VCaP (cell line): ENCODE results near the gene RBM11.
"Not testable (repeated sequence)": the region's sequence is repeated elsewhere in the genome, so short reads cannot be mapped to it uniquely, and the experiment has no call there.

Source experiments
- H3K27ac ChIP-seq: fragments of 450-650 bp; 2 replicates; pipeline ENCODE4 v1.5.1; 2017
- TF ChIP-seq, protein P1 (sequence below): fragments of 450-650 bp; conservative IDR thresholded peaks from 2 replicates; pipeline ENCODE4 v1.5.1; 2017; ENCODE audit warnings: mild to moderate bottlenecking, moderate library complexity

The RBM11 gene, protein sequence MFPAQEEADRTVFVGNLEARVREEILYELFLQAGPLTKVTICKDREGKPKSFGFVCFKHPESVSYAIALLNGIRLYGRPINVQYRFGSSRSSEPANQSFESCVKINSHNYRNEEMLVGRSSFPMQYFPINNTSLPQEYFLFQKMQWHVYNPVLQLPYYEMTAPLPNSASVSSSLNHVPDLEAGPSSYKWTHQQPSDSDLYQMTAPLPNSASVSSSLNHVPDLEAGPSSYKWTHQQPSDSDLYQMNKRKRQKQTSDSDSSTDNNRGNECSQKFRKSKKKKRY

DNA sequence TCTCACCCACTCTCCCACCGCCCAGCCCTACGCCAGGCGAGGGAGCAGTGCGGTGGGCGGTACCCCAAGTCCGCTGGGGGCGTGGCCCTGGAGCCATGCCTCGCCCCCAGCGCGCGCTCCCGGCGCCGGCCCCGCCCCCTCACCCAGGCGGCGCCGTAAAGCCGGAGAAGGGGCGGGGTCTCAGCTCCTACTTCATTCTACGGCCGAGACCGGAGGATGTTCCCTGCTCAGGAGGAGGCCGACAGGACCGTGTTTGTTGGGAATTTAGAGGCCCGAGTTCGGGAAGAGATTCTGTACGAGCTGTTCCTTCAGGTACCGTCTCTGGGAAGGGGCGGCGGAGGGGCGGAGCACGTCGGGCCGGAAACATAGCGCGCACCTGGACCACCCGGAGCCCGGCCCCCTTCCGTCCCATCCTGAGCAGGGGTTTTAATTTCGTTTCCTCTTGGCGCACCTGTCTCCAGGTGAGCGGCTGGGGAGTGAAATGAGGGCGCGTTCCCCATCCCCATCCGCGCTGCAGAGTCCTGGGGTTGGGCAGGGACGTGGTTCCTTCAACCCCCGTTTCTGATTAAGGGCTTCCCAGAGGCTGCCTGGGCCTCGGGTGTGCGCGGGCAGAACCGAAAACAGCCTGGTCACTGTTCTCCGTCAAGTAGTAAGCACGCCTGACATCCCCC, at the start of gene RBM11:
Gene RBM11, plus strand, starts transcription at position 187 of the 671 bp plus-strand sequence. Its CDS starts 30 bp downstream, at position 217.
- H3K27ac ChIP-seq: peak within 1 kb of the TSS; percentile 46
- TF ChIP-seq, protein P1, sequence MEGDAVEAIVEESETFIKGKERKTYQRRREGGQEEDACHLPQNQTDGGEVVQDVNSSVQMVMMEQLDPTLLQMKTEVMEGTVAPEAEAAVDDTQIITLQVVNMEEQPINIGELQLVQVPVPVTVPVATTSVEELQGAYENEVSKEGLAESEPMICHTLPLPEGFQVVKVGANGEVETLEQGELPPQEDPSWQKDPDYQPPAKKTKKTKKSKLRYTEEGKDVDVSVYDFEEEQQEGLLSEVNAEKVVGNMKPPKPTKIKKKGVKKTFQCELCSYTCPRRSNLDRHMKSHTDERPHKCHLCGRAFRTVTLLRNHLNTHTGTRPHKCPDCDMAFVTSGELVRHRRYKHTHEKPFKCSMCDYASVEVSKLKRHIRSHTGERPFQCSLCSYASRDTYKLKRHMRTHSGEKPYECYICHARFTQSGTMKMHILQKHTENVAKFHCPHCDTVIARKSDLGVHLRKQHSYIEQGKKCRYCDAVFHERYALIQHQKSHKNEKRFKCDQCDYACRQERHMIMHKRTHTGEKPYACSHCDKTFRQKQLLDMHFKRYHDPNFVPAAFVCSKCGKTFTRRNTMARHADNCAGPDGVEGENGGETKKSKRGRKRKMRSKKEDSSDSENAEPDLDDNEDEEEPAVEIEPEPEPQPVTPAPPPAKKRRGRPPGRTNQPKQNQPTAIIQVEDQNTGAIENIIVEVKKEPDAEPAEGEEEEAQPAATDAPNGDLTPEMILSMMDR: peak; percentile 19; the same call in 1 of the 2 replicates

DNA sequence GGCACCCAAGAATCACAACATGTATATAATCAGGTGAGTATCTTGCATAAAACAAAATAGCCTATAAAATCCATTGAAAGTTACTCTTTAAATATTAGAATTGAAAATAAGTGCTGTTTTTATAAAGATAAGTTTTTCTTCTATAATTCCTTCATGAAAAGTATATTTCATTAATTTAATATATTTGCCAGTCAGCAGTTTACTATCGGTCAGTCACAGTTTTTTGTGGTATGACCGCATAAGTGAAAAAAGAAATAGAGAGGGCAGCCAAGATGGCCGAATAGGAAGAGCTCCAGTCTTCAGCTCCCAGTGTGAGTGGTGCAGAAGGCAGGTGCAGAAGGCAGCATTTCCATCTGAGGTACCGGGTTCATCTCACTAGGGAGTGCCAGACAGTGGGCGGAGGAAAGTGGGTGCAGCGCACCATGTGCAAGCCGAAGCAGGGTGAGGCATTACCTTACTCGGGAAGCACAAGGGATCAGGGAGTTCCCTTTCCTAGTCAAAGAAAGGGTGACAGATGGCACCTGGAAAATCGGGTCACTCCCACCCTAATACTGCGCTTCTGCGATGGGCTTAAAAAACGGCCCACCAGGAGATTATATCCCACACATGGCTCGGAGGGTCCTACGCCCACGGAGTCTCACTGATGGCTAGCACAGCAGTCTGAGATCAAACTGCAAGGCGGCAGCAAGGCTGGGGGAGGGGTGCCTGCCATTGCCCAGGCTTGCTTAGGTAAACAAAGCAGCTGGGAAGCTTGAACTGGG, 49.3 kb upstream of the RBM11 start:
- not testable (repeated sequence) for H3K27ac ChIP-seq

DNA sequence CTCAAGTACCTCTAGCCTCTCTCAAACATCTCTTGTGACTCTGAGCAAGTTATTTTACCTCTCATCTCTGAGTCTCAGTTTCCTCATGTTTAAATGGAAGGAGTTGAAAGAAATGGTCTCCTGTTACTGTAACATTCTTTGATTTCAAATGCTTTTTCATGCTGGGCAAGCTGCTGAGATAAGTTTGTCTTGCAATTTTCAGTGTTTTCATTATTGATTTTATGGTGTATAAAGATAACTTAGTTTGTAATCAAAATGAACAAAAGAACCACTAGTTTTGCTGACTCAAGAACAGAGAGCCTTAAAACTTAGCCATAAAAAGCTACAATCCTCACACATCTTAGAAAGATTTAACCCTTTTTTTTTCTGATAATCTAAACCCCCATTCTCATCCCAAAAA, 9.7 kb upstream of the RBM11 start:
- TF ChIP-seq, protein P1: no peak
- H3K27ac ChIP-seq: no peak overlapping the region

DNA sequence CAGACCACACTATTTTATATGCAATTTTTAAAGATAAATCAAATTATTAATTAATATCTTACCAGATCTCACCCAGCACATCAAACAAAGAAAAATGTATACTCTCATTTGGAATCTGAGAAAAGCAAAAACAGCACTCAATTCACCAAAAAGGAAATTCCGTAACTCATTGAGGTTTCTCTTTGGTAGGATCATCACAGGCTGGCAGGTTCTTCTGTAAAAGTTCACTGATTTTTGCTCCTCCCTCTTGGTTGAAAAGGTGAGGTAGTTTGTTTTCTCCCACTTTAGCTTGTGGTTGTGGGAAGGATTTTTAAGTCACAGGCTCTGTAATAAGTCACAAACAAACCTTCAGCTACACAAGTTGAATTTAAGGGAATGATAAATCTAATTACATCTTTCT, 5.2 kb upstream of the RBM11 start, which contains the start of gene LIPI:
Gene LIPI, minus strand, starts transcription at position 218 of the 400 bp plus-strand sequence. Its CDS starts 110 bp downstream, at position 108.
- no peak within 1 kb of the TSS for H3K27ac ChIP-seq
- TF ChIP-seq, protein P1: no peak

DNA sequence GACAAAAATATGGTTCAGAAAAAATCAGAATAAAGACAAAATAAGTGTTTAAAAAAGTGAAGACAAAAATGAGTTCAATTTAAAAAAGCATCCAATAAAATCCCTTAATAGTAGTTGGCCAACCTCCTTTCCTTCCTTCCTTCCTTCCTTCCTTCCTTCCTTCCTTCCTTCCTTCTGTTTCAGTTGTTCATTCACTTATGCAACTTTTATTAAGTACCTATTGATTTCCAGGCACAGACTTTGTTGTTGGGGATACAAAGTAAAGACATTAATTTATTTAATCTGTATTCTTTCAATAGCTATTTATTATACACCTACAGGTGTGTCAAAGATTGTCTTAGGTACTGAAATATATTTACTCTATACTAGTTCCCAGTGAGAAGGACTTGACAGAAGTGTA, 2.8 kb upstream of the RBM11 start:
- TF ChIP-seq, protein P1: no peak
- H3K27ac ChIP-seq: no peak overlapping the region

DNA sequence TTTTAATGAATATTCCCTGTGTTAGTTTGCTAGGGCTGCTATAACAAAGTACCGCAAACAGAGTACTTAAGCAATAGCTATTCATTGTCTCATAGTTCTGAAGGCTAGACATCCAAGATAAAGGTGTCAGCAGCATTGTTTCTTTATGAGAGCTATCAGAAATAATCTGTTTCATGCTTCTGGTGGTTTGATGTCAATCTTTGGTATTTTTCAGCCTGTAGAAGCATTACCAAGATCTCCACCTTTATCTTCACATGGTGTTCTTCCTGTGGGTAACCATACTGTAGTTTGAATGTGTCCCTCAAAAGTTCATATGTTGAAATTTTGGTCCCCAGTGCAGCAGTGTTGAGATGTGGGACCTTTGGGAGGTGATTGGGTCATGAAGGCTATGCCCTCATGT, 7.4 kb downstream of the RBM11 start:
- no peak overlapping the region for H3K27ac ChIP-seq
- TF ChIP-seq, protein P1: no peak

DNA sequence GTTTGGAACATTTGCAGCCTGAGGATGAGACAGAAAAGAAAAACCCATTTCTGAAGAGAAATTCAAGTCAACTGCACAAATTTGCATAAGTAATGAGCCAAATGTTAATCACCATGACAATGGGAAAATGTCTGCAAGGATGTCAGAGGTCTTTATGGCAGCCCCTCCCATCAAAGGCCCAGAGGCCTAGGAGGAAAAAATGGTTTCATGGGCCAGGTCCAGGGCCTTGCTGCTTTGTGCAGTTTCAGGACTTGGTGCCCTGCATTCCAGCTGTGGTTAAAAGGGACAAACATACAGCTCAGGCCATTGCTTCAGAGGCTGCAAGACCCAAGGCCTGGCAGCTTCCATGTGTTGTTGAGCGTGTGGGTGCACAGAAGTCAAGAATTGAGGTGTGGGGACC, 13.4 kb downstream of the RBM11 start:
- no peak overlapping the region for H3K27ac ChIP-seq
- TF ChIP-seq, protein P1: no peak
